GM18867 (cell line): Measurements from ENCODE around the gene CACNA2D3.

ENCODE experiments used
- ATAC-seq: cut with Tn5 transposase; IDR thresholded peaks from one replicate; pipeline ENCODE4 v1.9.1; 2021; ENCODE audit warnings: mild to moderate bottlenecking, moderate library complexity; ENCODE audit not compliant: unreplicated experiment

CACNA2D3 gene

DNA sequence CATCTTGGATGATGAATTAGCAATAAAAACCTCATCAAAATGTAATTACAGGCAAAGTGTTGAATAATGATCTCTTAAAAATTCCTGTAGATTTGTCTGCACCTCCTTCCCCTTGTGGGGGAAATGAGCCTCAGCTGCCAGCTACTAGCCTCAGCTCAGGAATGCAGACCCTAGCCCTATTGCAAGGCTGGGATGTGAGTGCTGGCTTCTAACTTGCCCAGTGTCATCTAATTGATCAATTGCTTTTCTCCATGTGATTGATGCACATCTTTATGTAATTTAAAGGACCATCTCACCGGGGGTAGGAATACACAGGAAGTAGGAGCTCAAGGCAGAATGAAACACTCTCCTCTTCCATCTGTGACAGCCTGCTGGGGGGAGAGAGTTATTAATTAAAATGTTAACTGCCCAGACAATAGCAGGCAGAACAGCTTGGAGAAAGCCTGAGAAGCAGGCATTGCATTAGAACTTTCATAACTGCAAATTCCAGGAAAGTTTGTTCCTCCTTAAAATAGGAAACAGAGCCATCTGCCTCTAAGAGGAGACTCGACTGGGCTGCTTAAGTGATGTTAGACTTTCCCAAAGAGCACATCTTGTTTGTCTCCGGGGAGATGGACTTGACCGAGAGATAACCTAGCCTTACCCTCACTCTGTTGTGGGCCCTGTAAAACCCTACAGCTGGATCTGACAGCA lies 735.9 kb downstream of the CACNA2D3 start:
- ATAC-seq: no peak

DNA sequence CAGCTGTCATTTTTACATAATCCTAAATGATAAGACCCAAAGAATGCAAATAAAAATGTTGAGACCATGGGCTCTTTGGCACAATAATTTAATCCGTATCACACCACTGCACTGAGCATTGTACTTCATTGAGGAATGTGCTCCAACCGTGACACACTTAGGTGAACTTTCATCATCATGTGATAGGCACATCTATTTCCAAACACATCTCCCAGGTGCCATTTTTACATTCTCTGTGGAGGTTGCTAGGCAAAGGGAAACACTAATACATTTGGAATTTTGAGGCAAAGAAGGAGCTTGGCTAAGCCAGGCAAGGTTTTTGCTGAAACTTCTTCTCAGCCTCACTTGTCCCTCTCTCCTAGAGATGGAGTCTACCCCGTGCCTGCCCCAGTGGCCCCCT lies 736.8 kb downstream of the CACNA2D3 start:
- ATAC-seq: no peak

DNA sequence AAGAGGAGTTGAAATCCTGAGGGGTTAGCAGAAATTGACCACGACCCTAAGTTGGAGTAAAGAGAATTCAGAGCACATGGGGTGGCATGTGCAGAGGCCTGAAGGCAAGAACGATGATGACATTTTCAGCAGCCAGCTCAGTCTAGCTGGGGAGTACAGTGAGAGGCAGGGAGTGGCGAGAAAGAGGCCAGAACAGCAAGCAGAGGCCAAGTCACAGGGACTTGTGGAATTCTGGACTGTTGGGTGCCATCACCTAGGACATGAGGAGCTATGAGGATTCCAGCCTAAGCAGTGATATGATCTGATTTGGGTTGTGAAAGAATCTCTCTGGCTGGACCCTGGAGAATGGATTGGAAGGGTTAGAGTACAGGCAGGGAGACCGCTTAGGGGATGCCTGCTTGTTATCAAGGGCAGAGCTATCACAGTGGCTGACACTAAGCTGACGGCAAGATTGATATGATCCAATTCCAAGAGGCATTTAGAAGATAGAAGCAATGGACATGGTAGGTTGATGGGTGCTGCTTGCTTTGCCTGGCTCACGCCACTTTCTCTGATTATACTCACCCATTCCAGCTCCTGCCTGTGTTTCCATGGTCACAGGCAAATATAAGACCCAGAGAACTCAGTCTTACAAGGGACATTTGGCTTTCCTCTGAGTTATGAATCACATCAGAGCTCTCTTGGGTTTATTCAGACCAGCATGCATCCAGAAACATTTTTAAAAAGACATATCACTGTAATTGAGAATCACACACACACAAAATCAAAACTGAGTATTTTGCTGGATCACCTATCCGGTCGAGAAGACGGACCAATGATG lies 739.1 kb downstream of the CACNA2D3 start:
- ATAC-seq: no peak

DNA sequence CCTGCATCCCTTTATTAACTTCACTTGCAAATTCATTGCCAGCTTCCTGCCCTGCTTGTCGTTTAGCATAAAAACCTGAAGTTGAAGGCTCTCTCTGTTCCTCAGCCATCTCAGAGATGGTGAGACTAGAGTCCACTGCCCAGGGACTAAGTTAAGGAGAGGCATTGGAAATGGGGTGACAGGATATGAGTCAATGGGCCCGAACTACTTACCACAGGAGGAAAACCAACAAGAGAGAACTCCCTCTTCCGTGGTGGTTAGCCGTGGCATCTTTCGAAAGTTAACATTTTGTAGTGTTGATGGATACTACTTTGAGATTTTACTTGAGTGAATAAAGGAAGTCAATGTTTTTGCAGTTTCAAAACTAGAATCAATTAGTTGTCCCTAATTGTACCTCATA lies 740.2 kb downstream of the CACNA2D3 start:
- no peak for ATAC-seq

DNA sequence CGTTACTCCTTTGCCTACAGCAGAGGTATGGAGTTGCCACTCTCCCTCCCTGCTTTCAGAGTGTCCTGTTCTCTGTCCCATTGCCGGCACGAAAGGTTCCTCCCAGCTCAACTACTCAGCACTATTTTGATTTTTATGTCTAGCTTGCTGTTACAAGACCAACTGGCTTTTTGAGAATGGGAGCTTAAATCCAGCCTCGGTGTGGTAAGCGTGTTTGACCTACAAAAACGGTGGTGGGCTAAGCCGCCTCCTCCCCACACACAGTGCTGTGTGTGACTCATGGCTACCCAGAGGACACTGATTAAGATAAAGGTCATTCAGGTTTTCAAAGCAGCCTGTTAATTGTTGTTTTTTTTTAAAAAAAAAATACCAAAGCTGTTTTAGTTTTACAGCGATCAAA lies 741.0 kb downstream of the CACNA2D3 start:
- no peak for ATAC-seq

DNA sequence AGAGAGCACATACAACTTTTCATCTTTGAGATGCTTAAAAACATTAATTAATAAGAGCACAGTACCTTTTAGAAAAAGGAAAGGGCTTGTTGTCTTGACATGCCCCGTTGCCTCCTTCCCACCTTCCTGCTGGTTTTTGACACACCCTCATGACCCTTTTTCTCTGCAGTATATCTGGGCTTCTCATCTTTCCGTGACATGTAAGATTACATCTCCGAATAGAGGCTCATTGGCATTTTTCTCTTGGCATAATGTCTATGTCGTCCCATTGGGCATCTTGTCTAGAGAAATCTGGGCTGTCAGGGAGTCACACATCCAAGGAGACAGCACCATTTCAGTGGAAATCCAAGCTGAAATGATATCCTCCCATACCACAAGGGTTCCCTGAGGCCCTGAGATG lies 741.4 kb downstream of the CACNA2D3 start:
- no peak for ATAC-seq

DNA sequence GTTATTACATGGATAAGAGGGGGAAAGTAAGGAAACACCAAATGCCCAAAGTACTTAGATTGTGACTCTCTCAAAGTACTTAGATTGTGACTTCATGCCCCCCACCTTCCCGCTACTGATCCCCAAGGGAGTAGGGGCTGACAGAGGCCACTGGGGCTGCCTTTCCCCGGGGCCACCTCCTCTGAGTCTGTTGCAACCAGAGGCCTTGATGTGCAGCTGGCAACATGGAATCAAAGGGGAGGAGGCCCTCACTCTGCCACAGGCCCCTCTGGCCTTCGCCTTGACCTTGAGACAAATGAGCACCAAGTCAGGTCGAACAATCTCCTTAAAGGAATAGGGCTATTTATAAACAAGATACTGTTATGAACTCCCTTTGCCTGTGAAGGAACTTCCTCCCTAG lies 743.0 kb downstream of the CACNA2D3 start:
- ATAC-seq: no peak

DNA sequence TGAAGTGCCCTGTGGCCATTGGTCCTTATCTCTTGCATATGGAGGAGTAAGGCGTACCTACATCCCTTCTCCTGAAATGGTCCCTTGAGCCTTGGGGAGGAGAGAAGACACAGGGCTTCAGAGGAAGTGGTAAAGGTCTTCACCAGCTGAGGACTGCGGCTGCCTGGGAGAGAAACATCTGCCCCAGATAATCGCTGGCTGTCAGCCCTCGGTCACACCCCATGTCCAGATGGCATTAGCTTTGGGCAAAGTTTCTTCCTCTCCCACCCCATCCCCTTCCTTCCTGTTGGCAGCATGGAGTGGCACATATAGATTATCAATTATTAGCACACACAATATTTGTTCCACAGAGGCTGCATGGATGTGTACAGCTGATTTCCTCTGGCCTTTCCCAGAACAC lies 743.9 kb downstream of the CACNA2D3 start:
- ATAC-seq: no peak

DNA sequence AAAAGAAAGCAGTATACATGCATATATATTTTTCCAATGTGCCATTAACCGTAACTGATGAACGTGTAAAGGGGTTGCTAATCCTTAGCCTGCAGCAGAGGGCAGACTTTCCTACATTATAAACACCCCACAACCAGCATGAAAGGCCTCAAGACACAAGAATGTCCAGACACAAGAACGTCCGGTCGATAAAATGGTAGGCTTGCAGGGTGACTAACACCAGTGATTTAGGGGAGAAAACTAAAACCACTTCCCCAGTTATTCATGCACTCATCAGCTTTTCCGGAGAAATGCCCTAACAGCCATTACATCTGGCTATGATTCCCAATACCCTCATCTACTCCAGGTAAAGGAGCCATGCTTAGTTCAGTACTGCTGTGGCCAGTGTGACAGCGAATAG lies 748.1 kb downstream of the CACNA2D3 start:
- no peak for ATAC-seq

DNA sequence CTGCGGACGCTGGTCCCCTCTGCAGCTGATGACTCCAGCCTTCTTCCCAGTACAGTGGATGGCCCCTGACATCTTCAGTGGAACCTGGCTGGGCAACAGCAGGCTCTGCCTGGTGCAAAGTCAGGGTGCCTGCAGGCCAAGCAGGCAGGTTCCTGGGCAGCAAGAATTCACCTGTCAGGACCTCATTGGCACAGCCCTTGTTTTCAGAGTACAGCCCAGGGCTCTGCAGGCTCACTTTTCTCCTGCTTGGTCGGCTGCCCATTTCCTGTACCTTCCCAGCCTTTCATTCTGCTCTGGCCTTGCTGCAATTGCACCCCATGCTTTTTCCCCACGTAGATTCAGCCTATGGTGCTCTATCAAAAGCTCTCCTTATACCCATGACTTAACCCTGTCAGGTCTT lies 749.5 kb downstream of the CACNA2D3 start:
- ATAC-seq: no peak

DNA sequence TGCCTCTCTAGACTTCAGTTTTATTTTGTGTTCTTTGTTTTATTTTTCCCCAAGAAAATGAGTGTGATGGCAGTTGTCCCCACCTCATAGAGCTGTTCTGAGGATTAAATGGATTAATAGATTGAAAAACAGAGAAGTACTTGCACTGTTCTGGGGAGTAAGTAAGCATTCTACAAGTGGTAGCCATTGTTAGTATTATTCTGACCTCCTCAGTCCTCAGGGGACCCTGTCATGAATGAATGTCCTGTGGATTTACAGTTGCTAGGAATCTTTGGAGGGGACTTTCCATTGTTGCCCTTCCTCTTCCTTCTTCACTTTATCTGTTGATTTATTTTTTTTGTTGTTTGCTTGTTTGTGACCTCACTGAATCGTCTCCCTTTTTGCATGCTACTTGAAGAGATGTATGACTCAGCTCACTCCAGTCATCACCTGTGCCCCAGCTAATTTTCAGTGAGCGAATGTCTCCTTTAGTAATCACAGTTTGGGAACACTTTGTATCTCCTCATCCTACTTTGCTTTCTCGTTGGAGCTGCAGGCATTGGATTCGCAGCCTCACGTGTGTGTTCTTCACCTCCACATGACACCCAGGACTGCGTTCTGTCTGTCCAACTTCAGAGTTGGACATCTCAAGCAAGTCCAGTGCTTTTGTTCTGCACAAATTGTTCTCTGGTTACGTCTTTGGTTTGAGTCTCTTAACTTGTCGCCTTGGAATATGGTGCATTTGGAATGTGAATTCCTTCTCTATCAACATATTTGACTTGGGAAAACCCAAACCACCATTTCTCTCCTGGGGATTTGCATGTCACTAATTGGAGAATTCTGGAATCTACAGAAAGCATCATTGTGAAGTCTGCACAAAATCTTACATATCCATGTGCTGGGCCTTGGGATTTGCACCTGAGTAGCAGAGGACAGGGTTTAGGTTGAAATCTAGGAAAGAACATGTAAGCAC lies 751.0 kb downstream of the CACNA2D3 start:
- no peak for ATAC-seq

DNA sequence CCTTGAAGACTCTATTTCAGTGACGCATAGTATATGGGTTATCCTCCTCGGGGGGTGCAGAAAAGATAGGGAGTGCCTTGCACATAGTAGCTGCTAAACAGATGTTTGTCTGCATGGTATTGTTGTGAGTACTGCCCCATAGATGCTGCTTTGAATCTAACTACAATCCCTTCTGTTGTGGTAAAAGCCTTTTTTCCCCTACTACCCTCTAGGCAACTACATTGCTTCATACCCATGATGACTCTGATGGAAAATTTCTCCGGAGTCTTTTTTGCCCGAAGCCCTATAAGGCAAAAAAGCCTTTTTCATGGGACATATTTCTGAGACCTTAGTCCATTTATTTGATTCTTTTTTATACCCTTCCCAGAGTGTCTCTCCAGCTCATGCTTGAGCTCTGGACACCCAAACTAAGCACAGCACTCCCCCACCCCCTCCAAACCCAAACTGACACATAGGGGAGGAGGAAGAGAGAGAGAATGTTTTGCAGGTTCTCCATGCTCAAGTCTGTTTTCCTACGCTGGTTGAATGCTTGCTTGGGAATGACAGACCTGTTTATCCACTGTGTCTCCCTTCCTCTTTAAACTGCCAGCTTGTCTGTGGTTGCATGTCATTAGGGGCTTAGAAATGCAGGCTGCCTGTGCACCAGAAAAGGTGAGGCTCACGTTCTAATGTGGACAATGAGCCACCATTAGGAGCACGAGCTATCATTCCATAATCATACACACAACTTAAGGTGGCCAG lies 752.6 kb downstream of the CACNA2D3 start:
- no peak for ATAC-seq

DNA sequence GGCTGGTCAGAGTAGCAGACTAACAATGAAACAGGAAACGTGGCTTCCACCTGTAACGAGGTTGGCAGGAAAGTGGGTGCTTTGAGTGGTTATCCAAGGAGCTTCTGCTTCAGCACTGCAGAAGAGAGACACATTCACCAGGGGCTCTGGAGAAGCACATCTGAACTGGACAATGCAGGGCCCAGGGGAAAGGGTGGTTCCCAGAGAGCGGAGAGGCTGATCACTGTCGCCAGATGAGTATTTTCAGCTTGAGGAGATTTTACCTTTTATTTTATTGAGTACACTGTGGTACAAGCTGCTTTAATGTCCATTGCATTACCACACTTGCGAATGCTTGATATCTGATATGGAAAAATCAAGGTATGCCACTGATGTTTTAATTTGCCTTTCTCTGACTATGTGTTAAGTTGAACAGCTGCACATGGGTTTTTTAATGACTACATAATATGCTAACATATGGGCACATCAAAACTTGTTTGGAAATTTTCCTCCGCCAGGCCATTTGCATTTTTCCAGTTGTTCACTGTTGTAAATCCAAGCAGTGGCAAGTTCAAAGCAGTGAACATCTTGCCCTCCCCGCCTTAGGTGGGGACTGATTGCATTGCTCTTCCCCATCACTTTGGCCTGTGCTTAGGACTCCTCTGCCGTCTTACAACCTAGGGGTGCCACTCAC lies 753.4 kb downstream of the CACNA2D3 start:
- ATAC-seq: no peak

DNA sequence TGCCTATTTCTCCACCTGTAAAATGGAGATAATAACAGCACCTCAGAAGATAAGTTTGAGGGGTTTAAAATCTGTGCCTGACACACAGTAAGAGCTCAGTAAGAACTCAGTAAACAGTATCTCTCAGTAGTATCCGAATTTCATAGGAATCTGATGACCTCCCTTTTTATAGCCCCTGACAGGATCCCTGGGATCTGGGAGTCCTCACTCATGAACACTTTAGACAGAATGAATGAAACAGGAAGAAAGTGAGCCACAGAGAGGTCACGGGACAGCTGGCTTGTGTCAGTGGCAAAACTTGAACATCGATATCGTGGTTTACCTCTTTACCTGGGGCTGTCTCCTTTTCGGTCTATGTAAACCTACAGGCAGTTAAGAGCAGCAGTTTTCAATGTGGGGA lies 754.3 kb downstream of the CACNA2D3 start:
- no peak for ATAC-seq

DNA sequence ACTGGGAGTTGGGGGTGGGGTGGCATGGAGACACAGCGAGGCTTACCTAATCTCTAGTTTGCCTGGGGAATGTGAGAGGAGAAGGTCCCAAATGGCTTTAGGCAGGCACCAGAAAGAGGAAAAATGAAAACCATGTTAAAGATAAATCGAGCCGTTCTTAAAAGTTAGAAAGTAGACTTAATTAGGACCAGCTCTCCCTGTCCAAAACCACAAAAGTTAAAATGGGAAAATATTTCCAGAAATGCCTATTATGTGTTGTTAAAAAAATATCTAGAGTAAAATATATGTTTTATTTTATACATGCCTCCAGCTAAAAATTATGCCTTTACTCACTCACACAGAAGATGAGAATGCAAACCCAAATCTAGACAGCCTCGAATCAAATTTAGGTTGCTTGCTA lies 755.4 kb downstream of the CACNA2D3 start:
- ATAC-seq: no peak

DNA sequence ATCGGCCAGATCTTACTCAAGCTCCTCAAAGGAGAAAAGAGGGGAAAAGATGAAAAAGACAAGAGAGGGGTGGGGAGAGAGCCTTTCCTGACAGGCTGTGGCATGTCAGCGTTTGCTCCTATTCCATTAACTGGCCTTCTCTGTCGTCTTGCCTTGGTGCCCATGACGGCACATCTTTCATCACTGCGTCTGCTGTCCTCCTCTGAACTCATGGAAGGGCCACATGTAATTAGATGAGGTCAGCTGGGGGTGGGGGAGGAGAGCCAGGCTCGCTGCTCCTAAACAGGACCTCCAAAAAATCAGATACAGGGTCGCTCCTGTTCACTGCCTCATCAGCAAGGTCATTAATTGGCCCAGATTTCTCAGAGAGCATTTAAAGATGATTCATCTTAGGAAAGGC lies 755.8 kb downstream of the CACNA2D3 start:
- no peak for ATAC-seq

DNA sequence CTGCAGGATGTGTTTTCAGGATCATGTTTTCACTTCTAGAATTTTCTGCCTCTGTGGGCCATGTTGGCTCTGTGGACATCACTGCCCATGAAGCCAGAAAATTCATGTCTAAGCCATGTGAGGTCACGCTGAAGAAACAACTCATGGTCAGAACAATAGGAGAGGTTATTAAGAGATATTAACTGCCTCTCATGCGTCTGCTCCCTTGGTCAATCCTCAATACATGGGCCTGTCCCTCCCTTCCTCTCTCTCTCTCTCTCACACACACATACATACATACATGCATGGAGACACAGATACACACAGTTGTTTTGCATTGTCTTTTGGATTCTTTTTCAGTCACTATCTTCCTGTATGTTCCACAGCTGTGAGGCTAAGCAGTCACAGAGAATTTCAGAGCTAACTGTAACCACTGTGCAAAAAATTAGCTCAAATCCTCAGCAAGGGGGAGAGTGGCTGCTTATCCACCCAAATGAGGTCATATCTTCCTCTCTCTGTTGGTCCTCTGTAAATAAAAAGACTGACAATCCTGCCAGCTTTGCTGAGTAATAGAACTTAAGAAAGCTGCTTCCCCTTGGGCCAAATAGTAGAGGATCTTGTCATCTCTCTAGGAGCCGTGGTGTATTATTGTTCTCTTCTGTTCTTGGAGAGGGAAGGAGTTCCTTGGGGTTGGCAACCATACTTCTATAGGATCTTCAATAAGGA lies 759.9 kb downstream of the CACNA2D3 start:
- ATAC-seq: no peak

DNA sequence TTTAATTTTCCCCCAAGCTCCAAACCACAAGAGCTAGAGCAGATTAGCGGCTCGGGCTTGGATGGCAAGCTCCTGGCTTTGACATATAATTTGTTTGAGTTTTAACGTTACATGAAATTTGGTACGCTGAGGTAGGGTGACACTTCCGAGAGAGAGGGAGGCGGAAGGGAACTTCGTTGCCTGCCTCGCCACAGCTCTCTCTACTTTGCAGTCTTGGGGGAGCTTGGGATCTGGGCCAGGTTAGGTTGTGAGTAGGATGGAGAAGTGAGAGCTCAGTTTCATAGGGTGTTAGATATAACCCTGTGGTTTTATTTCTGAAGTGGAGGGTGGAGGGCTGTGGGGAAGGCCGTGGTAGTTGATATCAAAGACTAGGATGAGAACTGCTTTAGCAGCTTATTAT lies 765.8 kb downstream of the CACNA2D3 start:
- no peak for ATAC-seq

DNA sequence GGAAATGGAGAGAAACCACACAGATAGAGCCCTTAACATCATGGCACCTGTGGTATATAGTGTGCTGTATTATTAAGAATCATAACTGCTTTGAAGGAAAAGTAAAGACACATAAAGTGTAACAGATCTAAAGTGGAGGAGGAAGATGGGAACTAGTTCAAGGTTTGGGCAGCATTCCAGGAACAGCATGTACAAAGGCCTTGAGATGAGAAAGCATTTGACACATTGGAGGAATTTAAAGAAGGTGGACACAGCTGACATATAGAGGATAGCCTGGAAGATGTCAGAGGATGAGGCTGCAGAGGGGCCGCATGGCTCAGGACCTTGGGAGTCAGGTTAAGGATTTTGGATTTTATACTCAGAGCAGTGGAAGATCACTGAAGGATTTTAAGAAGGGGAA lies 766.5 kb downstream of the CACNA2D3 start:
- no peak for ATAC-seq

DNA sequence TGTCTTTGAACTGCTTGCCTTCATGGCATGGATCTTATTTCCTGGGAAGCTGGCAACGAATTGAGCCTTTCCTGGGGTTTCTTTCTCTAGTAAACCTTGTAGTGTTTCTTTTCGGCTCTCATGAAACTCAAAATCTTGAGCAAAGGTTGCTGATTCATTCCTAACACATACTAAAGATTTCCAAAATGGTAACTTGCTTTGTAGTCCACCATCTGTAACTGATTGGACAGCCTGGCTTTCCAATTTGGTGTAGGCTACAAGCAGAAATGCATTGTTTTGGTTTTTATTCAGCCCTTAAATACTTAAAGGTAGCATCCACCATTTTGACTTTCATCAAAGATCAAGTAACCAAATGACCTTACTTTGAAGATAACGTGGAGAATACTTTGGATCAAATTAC lies 767.4 kb downstream of the CACNA2D3 start:
- ATAC-seq: no peak
